GM19463 (cell line): Measurements from ENCODE around the gene TRMT1.

Experiments
- ATAC-seq: cut with Tn5 transposase; IDR thresholded peaks from one replicate; pipeline ENCODE4 v1.9.1; 2021; ENCODE audit warnings: mild to moderate bottlenecking, moderate library complexity; ENCODE audit not compliant: unreplicated experiment

TRMT1 gene

GRCh38 chr19:13127811-13128575 lies 11.5 kb upstream of the TRMT1 start:
- no peak for ATAC-seq

GRCh38 chr19:13127051-13127450 lies 10.5 kb upstream of the TRMT1 start:
- no peak for ATAC-seq

- no peak for ATAC-seq
Observed at GRCh38 chr19:13122980-13123957, 6.7 kb upstream of the TRMT1 start.

- no peak for ATAC-seq
Observed at GRCh38 chr19:13122275-13122878, 5.8 kb upstream of the TRMT1 start.

- ATAC-seq, result no peak
Observed at GRCh38 chr19:13121551-13122274, 5.2 kb upstream of the TRMT1 start.

- no peak for ATAC-seq
Observed at GRCh38 chr19:13120817-13121216, 4.3 kb upstream of the TRMT1 start.

GRCh38 chr19:13120031-13120430 lies 3.5 kb upstream of the TRMT1 start:
- ATAC-seq, result no peak

- no peak for ATAC-seq
Observed at GRCh38 chr19:13119627-13120026, 3.1 kb upstream of the TRMT1 start.

GRCh38 chr19:13118424-13119193 lies 2.1 kb upstream of the TRMT1 start:
- ATAC-seq, result no peak

GRCh38 chr19:13117772-13118423 lies 1.4 kb upstream of the TRMT1 start, which contains the start of gene NACC1:
Gene NACC1 (plus strand): TSS chr19:13118264. CDS start chr19:13135208, 16,944 bp downstream.
- peak; percentile 79 for ATAC-seq

GRCh38 chr19:13117176-13117771 lies 734 bp upstream of the TRMT1 start:
- ATAC-seq, result no peak

GRCh38 chr19:13115936-13116281 lies 631 bp downstream of the TRMT1 start:
- no peak for ATAC-seq

GRCh38 chr19:13112555-13112954 lies 4.0 kb downstream of the TRMT1 start:
- no peak for ATAC-seq

- no peak for ATAC-seq
Observed at GRCh38 chr19:13110099-13110610, 6.4 kb downstream of the TRMT1 start.

GRCh38 chr19:13109361-13110098 lies 7.0 kb downstream of the TRMT1 start:
- ATAC-seq, result no peak

- ATAC-seq, result no peak
Observed at GRCh38 chr19:13104848-13105711, 11.5 kb downstream of the TRMT1 start.

- no peak for ATAC-seq
Observed at GRCh38 chr19:13104360-13104847, 12.1 kb downstream of the TRMT1 start.
